BE2C (cell line): ENCODE measurements around the gene TALDO1.

Experiments used
- DNase-seq: peaks from one replicate; pipeline ENCODE4 v3.0.0-alpha.2; 2020
- H3K27me3 ChIP-seq: fragments of 250-450 bp; sonication (Bioruptor Pico); 2 replicates; pipeline ENCODE4 v1.5.1; 2020; ENCODE audit warnings: mild to moderate bottlenecking
- H3K36me3 ChIP-seq: fragments of 250-450 bp; sonication (Bioruptor Pico); 2 replicates; pipeline ENCODE4 v1.5.1; 2020; ENCODE audit warnings: mild to moderate bottlenecking
- H3K4me1 ChIP-seq: fragments of 250-450 bp; sonication (Bioruptor Pico); 2 replicates; pipeline ENCODE4 v1.5.1; 2020
- H3K4me3 ChIP-seq: 2 replicates; pipeline ENCODE4 v1.5.1; 2011; ENCODE audit warnings: low read depth, low read length
- H3K9me3 ChIP-seq: fragments of 250-450 bp; sonication (Bioruptor Pico); 2 replicates; pipeline ENCODE4 v1.5.1; 2020
- TF ChIP-seq, protein P1 (sequence below): IDR thresholded peaks from 2 replicates; pipeline ENCODE4 v1.5.1; 2012; ENCODE audit warnings: mild to moderate bottlenecking, low read depth, low read length

TALDO1 gene

DNA sequence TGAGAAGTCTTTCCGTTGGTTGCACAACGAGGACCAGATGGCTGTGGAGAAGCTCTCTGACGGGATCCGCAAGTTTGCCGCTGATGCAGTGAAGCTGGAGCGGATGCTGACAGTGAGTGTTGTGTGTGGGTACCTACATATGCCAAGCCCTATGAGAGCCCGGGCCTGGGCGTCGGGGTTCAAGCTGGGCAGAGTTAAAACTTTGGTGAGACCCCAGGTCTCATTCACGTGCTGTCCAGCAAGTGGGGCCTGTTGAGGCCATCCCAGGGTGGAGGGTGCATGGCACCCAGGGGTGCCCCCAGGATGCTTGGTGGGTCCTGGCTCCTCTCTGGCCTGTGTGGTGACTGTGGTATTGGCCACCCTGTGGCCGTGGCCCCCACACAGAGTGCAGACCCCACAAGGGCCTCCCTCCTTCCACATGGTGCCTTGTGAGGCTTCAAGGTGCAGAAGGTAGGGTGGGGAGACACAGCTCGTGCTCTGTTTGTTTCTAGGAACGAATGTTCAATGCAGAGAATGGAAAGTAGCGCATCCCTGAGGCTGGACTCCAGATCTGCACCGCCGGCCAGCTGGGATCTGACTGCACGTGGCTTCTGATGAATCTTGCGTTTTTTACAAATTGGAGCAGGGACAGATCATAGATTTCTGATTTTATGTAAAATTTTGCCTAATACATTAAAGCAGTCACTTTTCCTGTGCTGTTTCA, 17.2 kb downstream of the TALDO1 start:
- H3K9me3 ChIP-seq: no peaks in the 10 kb centered on the region
- H3K4me1 ChIP-seq: no peaks in the 10 kb centered on the region
- TF ChIP-seq, protein P1, sequence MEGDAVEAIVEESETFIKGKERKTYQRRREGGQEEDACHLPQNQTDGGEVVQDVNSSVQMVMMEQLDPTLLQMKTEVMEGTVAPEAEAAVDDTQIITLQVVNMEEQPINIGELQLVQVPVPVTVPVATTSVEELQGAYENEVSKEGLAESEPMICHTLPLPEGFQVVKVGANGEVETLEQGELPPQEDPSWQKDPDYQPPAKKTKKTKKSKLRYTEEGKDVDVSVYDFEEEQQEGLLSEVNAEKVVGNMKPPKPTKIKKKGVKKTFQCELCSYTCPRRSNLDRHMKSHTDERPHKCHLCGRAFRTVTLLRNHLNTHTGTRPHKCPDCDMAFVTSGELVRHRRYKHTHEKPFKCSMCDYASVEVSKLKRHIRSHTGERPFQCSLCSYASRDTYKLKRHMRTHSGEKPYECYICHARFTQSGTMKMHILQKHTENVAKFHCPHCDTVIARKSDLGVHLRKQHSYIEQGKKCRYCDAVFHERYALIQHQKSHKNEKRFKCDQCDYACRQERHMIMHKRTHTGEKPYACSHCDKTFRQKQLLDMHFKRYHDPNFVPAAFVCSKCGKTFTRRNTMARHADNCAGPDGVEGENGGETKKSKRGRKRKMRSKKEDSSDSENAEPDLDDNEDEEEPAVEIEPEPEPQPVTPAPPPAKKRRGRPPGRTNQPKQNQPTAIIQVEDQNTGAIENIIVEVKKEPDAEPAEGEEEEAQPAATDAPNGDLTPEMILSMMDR: no peak
- no peaks in the 10 kb centered on the region for H3K27me3 ChIP-seq
- DNase-seq: no peak
- H3K36me3 ChIP-seq: peaks cover 40% of the 10 kb centered on the region
- H3K4me3 ChIP-seq: no peak overlapping the region

DNA sequence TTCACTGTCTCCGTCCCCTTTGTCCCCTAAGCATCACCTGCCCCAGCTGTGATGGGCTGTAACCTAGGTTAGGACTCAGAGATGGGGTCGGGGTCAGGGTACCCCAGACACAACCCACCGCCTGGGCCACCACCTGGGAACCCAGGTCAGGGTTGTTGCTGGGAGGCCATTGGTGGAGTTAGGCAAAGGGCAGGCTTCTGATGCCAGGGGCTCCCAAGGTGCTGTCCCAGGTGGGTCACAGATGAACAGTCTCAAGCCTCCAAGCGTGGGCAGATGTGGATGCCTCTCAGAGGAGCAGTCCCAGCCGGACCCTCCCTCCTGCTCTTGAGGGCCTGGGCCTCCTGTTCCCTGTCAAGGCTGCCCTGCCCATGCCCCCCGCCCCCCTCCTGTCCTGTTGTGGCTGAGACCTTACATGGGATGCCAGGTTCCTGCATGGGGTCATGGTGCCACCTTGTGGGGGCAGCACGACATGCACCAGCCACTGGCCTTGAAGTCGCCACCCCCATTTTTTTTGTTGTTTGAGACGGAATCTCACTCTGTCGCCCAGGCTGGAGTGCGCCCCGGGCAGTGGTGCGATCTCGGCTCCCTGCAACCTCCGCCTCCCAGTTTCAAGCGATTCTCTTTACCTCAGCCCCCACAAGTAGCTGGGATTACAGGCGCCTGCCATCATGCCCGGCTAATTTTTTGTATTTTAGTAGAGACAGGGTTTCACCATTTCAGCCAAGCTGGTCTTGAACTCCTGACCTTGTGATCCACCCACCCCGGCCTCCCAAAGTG, 17.9 kb downstream of the TALDO1 start:
- Histone ChIP-seq H3K9me3 (no peaks in the 10 kb centered on the region), H3K27me3 (no peaks in the 10 kb centered on the region), H3K4me3 (no peak overlapping the region), H3K36me3 (peaks cover 38% of the 10 kb centered on the region), H3K4me1 (no peaks in the 10 kb centered on the region)
- TF ChIP-seq, protein P1: peak; percentile 54
- DNase-seq: peak; percentile 66

DNA sequence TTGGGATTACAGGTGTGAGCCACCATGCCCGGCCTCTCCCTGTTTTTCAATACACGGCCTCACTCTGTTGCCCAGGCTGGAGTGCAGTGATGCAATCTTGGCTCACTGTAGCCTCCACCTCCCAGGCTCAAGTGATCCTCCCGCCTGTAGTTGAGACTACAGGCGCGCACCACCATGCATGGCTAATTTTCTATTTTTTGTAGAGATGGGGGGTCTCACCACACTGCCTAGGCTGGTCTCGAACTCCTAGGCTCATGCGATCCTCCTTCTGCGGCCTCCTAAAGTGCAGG, 18.5 kb downstream of the TALDO1 start:
- Histone ChIP-seq H3K9me3 (no peaks in the 10 kb centered on the region), H3K4me3 (no peak overlapping the region), H3K4me1 (no peaks in the 10 kb centered on the region), H3K36me3 (peaks cover 41% of the 10 kb centered on the region), H3K27me3 (no peaks in the 10 kb centered on the region)
- TF ChIP-seq, protein P1: no peak
- DNase-seq: no peak

DNA sequence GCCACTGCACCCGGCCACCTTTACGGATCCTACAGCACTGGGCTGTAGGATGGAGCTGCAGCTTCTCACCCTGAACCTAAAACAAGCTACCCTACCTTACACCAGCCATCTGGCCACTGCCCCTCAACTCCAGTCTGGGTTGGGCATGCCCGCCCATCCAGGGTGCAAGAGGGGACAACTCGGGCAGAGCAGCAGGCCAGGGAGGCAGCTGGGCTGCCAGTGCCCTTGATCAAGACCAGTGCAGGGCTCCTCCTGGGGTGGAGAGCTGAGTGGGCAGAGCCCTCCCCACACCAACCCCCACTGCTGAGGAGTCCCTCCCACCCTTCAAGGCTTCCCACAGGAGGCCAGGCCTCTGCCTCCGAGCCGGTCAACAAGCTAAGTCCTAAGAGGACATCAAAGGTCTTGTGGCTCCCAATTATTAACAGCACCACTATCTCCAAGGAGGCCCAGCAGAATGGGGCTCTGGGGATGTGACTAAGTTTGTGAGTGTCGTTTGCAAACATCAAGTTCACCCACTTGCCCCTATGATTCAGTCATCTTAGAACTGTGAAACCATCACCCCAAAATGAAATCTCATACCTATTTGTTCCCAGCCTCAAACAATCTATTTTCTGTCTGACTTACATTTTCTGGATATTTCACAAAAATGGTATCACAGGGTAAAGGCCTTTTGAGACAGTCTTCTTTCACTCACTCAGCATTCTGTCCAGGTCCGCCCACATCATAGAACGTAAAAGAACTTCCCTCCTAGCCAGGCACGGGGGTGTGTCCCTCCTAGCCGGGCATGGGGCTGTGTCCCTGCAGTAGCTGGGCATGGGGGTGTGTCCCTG, 19.1 kb downstream of the TALDO1 start:
- Histone ChIP-seq H3K9me3 (no peaks in the 10 kb centered on the region), H3K27me3 (no peaks in the 10 kb centered on the region), H3K36me3 (peaks cover 43% of the 10 kb centered on the region), H3K4me1 (no peaks in the 10 kb centered on the region), H3K4me3 (no peak overlapping the region)
- no peak for DNase-seq
- TF ChIP-seq, protein P1: no peak

DNA sequence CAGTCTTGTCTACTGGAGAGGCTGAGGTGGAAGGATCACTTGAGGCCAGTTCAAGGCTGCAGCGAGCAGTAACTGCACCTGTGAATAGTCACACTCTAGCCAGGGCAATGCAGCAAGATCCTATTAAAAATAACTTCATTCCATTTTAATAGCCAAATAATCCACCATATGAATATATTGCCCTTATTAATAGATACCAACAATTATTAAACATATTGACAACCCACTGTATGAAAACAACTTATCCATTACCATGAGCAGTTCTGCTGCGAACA, 19.6 kb downstream of the TALDO1 start:
- Histone ChIP-seq H3K4me1 (no peaks in the 10 kb centered on the region), H3K27me3 (no peaks in the 10 kb centered on the region), H3K4me3 (no peak overlapping the region), H3K36me3 (peaks cover 47% of the 10 kb centered on the region), H3K9me3 (no peaks in the 10 kb centered on the region)
- TF ChIP-seq, protein P1: no peak
- DNase-seq: no peak

DNA sequence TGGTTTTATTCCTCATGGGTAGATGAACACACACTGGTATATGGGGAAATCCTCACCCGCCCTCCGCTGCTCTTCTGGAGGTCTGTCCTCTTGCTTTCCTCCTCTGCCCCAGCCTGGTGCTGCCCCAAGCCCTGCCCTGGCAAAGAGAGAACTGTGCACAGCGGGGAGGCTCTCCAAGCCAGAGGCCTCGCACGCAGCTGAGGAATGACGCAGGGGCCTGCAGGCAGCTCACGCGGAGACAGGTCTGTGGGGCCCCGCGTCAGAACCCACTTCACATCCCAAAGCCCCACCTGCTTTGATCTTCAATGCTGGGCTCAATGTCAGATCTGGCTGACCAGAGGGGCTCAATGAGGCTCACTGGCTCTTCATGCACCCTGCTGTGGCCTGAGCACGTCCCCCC, 20.0 kb downstream of the TALDO1 start:
- H3K27me3 ChIP-seq: no peaks in the 10 kb centered on the region
- no peak overlapping the region for H3K4me3 ChIP-seq
- no peaks in the 10 kb centered on the region for H3K4me1 ChIP-seq
- no peak for DNase-seq
- peaks cover 44% of the 10 kb centered on the region for H3K36me3 ChIP-seq
- TF ChIP-seq, protein P1: no peak
- H3K9me3 ChIP-seq: no peaks in the 10 kb centered on the region
